ENCODE measurements around the gene KDM2A.
A peak's percentile ranks its signal among the peaks of the same experiment; 100 is the strongest.

KDM2A gene

GRCh38 chr11:67270256-67271204, 151.5 kb downstream of the KDM2A start:
- H3K27ac Mint-ChIP-seq = peak overlapping the region; percentile 93
- H3K27me3 Mint-ChIP-seq (ENCODE audit: low read depth) = no peaks in the 10 kb centered on the region
- no peaks in the 10 kb centered on the region for H3K9me3 Mint-ChIP-seq
- H3K4me1 Mint-ChIP-seq (ENCODE audit: low read depth) = peaks cover 56% of the 10 kb centered on the region
- peaks cover 54% of the 10 kb centered on the region for H3K36me3 Mint-ChIP-seq (ENCODE audit: low read depth)
- H3K4me3 Mint-ChIP-seq = peak overlapping the region; percentile 97

DNA sequence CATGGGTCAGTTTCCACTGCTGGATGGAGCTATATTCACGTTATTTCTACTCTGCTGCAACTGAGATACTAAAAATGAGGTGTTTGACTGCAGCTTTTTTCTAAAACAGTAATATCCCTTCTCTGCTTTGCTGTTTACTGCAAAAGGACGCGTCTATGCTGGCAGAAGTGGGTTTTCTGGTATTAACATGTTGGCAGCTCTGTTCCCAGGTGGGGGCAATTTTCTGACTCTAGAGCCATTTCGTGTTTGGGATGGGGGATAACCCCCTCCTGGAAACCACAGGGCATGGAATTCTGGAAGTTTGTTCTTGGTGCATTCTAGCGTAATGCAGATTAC, 152.1 kb downstream of the KDM2A start:
- peak overlapping the region; percentile 97 for H3K4me3 Mint-ChIP-seq
- peaks cover 56% of the 10 kb centered on the region for H3K4me1 Mint-ChIP-seq (ENCODE audit: low read depth)
- H3K9me3 Mint-ChIP-seq = no peaks in the 10 kb centered on the region
- H3K27me3 Mint-ChIP-seq (ENCODE audit: low read depth) = no peaks in the 10 kb centered on the region
- peak overlapping the region; percentile 93 for H3K27ac Mint-ChIP-seq
- peaks cover 56% of the 10 kb centered on the region for H3K36me3 Mint-ChIP-seq (ENCODE audit: low read depth)

DNA sequence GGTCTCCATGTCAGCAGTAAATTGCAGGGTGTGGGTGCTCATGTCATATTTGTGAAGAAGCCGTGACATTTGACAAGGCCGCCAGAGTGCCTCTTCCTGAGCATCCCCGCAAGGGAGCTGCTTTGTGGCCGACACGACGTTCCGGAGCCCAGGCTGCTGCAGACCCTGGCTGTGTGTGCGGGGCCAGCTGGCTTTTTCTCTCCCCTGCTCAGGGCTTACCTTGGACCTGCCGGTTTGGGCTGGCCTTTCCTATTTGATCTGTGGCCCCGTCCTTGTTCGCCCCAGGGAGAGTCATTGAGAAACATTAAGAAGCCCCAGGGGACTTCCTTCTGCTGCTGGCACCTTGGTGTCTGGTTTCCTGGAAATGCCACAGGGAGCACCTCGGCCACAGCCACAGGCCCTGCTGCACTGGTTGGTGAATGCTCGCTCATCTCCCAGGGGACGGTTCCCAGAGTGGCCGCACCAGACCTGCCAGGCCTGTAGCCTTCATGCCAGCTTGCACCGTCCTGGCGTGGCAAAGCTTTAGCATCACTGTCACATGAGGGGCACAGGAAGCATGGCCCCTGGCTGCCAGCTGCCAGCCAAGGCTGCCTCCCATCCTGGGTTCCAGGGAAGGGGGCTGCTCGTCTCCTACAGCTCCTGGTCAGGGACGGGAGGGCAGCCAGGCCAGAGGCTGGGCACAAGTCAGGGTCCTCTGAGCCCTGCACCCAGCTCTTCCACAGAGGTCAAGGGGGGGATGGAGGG, 152.7 kb downstream of the KDM2A start:
- H3K27me3 Mint-ChIP-seq (ENCODE audit: low read depth) = no peaks in the 10 kb centered on the region
- peak overlapping the region; percentile 93 for H3K27ac Mint-ChIP-seq
- peaks cover 61% of the 10 kb centered on the region for H3K4me1 Mint-ChIP-seq (ENCODE audit: low read depth)
- peak overlapping the region; percentile 97 for H3K4me3 Mint-ChIP-seq
- no peaks in the 10 kb centered on the region for H3K9me3 Mint-ChIP-seq
- H3K36me3 Mint-ChIP-seq (ENCODE audit: low read depth) = peaks cover 58% of the 10 kb centered on the region

DNA sequence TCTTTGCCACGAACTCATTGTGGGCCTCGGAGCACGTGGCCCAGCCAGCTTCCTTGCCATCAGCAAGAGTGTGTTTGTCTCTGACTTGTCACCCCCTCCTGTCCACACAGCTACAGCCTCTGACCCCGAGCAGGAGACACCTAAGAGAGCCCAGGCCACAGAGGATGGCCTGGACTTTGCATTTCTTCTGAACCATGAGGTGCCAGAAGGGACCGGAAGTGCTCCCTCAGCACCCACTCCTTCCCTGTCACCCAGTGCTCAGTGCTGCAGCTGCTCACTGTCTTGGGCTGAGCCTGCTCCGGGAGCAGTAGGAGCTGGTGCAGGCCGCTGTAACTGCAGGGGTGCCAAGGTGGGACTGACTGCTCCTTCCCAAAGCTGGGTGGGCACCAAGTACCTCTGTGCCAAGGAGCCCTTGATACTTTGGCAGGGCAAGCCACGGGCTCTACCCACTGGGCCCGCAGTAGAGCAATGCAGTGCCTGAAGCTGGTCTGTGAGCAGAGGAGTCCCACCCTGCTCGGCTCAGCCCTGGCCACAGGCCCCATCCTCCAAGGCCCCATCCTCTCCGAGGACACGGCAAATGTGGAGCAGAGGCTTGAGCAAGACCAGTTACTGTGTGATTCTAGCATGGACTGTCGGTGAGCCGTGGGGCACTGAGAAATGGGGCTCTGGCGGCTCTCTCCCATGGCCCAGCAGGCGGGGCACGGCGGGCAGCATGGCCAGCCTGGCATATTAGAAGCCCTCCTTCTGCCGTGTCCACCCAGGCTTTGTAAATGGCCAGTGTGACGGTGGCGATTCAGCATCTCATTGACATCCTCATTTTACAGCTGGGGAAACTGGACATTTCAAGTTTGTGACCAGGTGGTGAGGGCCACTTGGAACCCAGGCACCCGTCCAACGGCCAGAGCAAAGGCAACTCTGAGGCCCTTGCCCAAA, 153.5 kb downstream of the KDM2A start:
- Mint-ChIP-seq H3K36me3 (ENCODE audit: low read depth) (peaks cover 55% of the 10 kb centered on the region), H3K27me3 (ENCODE audit: low read depth) (no peaks in the 10 kb centered on the region), H3K4me3 (peak overlapping the region; percentile 97)

GRCh38 chr11:67273260-67273990, 154.4 kb downstream of the KDM2A start:
- no peaks in the 10 kb centered on the region for H3K9me3 Mint-ChIP-seq
- peak overlapping the region; percentile 97 for H3K4me3 Mint-ChIP-seq
- H3K36me3 Mint-ChIP-seq (ENCODE audit: low read depth) = peaks cover 50% of the 10 kb centered on the region
- no peaks in the 10 kb centered on the region for H3K27me3 Mint-ChIP-seq (ENCODE audit: low read depth)
- peaks cover 67% of the 10 kb centered on the region for H3K4me1 Mint-ChIP-seq (ENCODE audit: low read depth)
- peak overlapping the region; percentile 93 for H3K27ac Mint-ChIP-seq

More for the DNA sequence above, 153.5 kb downstream of the KDM2A start:
- H3K4me1 Mint-ChIP-seq (ENCODE audit: low read depth) = peaks cover 66% of the 10 kb centered on the region
- H3K9me3 Mint-ChIP-seq = no peaks in the 10 kb centered on the region
- H3K27ac Mint-ChIP-seq = peak overlapping the region; percentile 93

DNA sequence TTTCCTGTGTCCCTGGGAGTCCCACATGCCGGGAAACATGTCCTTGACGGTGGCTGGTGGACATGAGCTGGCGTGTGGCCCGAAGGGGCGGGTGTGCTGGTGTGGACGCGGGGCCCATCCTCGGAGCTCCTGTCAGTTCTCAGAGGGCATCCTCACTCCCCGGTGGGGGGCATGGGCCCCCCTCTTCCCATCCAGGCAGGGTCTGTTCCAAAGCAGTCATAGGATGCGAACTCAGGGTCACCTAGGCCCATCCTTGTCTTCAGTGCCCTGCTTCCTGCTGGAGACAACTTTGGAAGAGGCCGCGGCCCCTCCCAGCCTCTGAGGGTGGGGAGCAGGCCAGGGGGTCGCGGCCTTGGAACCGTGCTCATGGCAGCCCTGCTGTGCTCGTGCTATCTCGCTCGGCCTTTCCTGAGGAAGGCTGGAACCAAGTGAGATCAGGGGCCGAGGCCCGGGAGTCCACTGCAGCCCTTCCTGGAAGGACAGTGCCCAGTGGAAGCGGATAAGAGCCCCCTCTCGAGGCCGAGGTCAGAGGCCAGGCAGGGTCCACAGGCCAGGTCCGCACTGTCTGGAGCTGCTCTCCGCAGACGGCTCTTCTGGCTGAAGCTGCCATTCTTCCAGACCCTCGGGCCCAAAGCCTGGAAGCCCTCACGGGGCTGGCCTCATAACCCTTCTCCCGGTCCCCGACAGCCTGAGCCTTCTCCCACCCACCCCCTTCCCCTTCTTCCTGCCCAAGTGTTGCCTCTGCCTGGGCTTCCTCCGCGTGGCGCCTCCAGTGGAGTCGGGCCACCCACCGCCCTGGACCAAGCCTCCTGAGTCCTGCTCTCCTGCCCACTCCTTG, 155.9 kb downstream of the KDM2A start:
- peaks cover 50% of the 10 kb centered on the region for H3K36me3 Mint-ChIP-seq (ENCODE audit: low read depth)
- H3K4me3 Mint-ChIP-seq = peak overlapping the region; percentile 65
- peaks cover 70% of the 10 kb centered on the region for H3K4me1 Mint-ChIP-seq (ENCODE audit: low read depth)

DNA sequence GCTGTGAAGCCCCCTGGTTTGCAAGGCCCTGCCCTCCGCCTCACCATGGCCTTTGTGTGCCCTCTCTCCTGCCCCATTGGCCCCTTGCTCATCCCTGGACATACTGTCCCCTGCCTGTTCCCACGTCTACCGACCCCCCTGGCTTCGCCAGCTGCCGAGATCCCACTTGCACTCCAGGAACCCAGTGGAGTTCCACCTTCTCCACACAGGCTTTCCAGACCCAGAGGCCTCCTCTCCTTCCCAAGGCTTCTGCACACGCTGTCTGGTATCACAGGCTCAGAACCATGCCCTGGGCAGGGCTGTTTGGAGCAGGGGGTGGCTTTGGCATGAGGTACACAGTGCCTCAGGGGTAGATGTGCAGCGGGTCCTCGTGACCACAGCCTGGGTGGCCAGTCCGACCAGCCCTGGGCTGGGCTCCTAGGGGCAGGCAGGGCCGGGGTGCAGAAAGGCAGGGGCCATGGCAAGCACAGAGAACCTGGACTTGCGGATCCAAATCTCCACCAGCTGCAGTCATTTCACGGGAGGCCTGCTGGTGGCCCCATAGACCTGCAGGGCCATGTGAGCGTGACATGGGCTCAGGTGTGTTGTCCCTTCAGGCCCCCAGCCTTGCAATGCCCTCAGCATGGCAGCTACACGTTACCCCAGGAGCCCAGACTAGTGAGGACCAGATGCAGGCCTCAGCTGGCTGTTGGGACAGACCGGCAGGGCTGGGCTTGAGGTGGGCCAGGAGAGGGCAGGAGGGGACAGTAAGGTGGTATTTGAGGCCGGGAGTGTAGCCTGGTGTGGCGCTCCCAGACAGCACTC, 156.7 kb downstream of the KDM2A start:
- Mint-ChIP-seq H3K4me3 (peak overlapping the region; percentile 64), H3K4me1 (ENCODE audit: low read depth) (peaks cover 61% of the 10 kb centered on the region), H3K36me3 (ENCODE audit: low read depth) (peaks cover 47% of the 10 kb centered on the region), H3K27me3 (ENCODE audit: low read depth) (no peaks in the 10 kb centered on the region), H3K9me3 (no peaks in the 10 kb centered on the region), H3K27ac (peak overlapping the region; percentile 90)

More for the DNA sequence above, 155.9 kb downstream of the KDM2A start:
- Mint-ChIP-seq H3K27me3 (ENCODE audit: low read depth) (no peaks in the 10 kb centered on the region), H3K9me3 (no peaks in the 10 kb centered on the region), H3K27ac (peak overlapping the region; percentile 90)

DNA sequence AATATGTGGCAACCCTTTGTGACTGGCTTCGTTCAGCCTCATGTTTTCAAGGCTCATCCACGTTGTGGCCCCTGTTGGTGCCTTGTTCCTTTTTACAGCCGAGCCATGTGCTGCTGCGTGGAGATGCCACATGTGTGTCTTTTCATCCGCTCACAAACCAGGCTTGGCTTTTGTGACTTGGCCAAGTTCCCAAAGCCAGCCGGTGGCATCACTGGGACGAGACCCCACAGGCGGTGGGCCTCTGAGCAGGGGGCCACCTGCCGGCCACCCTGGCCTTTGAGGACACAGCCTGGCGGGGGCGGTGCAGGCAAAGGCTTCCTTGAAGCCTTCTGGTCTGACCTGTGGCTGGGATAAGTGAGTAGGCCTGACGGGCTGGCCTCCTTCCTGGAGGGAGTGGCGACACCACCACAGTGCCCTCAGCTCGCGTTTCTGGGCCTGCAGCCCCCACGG, 157.7 kb downstream of the KDM2A start:
- Mint-ChIP-seq H3K27ac (peak overlapping the region; percentile 90), H3K9me3 (no peaks in the 10 kb centered on the region)

DNA sequence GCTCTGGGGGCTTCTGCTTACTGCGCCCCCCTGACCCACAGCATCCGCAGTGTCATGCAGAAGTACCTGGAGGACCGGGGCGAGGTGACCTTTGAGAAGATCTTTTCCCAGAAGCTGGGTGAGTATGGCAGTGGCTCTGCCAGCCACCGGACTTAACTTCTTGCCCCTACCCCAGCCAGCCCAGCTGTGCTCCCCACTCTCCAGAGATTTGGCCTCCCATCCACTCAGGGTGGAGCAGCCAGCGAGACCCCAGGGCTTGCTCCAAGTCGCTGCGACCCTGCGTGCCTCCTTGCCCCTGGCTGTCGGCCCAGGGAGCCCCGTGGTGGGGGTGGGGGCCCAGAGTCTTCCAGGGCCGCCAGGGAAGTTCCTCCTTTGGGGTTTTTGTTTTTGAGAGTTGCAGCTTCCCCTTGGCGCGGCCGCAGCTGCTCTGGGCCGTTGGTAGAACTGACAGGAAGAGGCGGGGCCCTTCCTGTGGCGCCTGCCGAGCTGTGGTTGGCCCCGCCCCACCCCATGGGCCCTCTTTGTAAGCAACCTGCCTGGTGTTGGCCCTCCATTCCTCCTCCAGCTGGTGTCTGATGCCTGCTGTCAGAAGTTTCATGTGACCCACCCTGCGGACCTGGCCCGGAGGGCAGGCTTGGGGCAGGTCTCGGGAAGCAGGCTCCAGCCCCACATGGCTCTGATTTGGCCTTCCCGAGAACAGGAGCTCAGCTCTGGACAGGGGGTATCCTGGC, 158.3 kb downstream of the KDM2A start:
- Mint-ChIP-seq H3K27ac (peak overlapping the region; percentile 90), H3K27me3 (ENCODE audit: low read depth) (no peaks in the 10 kb centered on the region), H3K9me3 (no peaks in the 10 kb centered on the region), H3K4me1 (ENCODE audit: low read depth) (peaks cover 48% of the 10 kb centered on the region), H3K36me3 (ENCODE audit: low read depth) (peaks cover 35% of the 10 kb centered on the region), H3K4me3 (peak overlapping the region; percentile 64)

More for the DNA sequence above, 157.7 kb downstream of the KDM2A start:
- Mint-ChIP-seq H3K27me3 (ENCODE audit: low read depth) (no peaks in the 10 kb centered on the region), H3K4me1 (ENCODE audit: low read depth) (peaks cover 51% of the 10 kb centered on the region), H3K36me3 (ENCODE audit: low read depth) (peaks cover 37% of the 10 kb centered on the region), H3K4me3 (peak overlapping the region; percentile 64)

- Mint-ChIP-seq H3K27me3 (ENCODE audit: low read depth) (no peaks in the 10 kb centered on the region), H3K4me3 (peak overlapping the region; percentile 64), H3K27ac (peak overlapping the region; percentile 90), H3K4me1 (ENCODE audit: low read depth) (peaks cover 47% of the 10 kb centered on the region), H3K36me3 (ENCODE audit: low read depth) (peaks cover 42% of the 10 kb centered on the region), H3K9me3 (no peaks in the 10 kb centered on the region)
Observed at GRCh38 chr11:67278135-67278938, 159.3 kb downstream of the KDM2A start.

DNA sequence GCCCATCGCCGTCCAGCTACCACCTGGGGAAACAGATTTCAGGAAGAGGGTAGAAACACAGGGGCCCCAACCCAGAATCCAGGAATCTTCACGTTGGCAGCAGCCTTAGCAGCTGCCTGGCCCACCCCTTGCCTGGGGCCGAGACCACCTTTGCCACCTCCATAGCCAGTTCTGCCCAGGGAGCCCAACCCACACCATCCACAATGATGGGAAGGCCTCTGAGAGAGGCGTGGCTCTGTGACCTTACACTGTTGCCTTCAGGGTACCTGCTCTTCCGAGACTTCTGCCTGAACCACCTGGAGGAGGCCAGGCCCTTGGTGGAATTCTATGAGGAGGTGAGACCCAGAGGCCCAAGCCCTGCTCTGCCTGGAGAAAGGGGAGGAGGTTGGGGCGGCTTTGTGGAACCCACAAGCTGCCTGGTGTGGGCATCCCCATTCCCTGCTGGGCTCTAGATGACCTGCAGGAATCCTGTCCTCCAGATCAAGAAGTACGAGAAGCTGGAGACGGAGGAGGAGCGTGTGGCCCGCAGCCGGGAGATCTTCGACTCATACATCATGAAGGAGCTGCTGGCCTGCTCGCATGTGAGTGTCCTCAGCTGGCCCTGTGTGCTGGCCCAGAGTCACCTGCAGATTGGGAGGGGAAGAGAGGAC, 160.0 kb downstream of the KDM2A start:
- Mint-ChIP-seq H3K27ac (peak overlapping the region; percentile 83), H3K9me3 (no peaks in the 10 kb centered on the region), H3K36me3 (ENCODE audit: low read depth) (peaks cover 42% of the 10 kb centered on the region), H3K27me3 (ENCODE audit: low read depth) (no peaks in the 10 kb centered on the region), H3K4me1 (ENCODE audit: low read depth) (peaks cover 50% of the 10 kb centered on the region), H3K4me3 (peak overlapping the region; percentile 58)
